ENCODE data around the gene FETUB. TPM values are rescaled to one million over a fixed set of nuclear protein-coding genes. Genes with fewer than 3 reads are reported as not detected.

Gene FETUB
- polyA plus RNA-seq, 3 donors = not detected

GRCh38 chr3:186665625-186666188 lies 25.5 kb downstream of the FETUB start, which contains the start of gene HRG:
HRG (plus strand) TSS chr3:186666014; CDS start chr3:186666032, 18 bp downstream.
- Histone ChIP-seq H3K36me3 (replicated peaks in 1 of 2; ENCODE audit: control insufficient read depth in 1 of 2, insufficient read depth in 2 of 2, low read length in 2 of 2) (no peaks in the 10 kb centered on the region), H3K27ac (ENCODE audit: low read depth in 1 of 2, low read length in 2 of 2) (no peak within 1 kb of the TSS), H3K4me3 (replicated peaks in 1 of 3; ENCODE audit: low read depth in 2 of 3, low read length in 3 of 3) (no peak within 1 kb of the TSS), H3K4me1 (ENCODE audit: control insufficient read depth in 1 of 2, insufficient read depth in 2 of 2, low read length in 2 of 2) (no peaks in the 10 kb centered on the region), H2AFZ (ENCODE audit: insufficient read depth, low read depth, low read length, poor library complexity, severe bottlenecking) (no peak within 1 kb of the TSS), H3K9ac (ENCODE audit: insufficient read depth, low read length, poor library complexity, severe bottlenecking) (no peak within 1 kb of the TSS), H3K9me3 (replicated peaks in 1 of 2; ENCODE audit: control insufficient read depth in 1 of 2, insufficient read depth in 1 of 2, low read length in 2 of 2) (no peaks in the 10 kb centered on the region), H3K79me2 (ENCODE audit: insufficient read depth, low read length) (no peaks in the 10 kb centered on the region), H3K4me2 (replicated peaks; ENCODE audit: extremely low read depth, low read length, poor library complexity, severe bottlenecking) (no peak within 1 kb of the TSS), H4K20me1 (ENCODE audit: insufficient read depth, low read length) (no peaks in the 10 kb centered on the region), H3K27me3 (ENCODE audit: control insufficient read depth in 2 of 2, insufficient read depth in 2 of 2, low read length in 2 of 2) (peaks cover 2 to 7% of the 10 kb centered on the region in 2 donors)
- Mint-ChIP-seq H3K4me3 (no peak within 1 kb of the TSS), H3K27ac (no peak within 1 kb of the TSS), H3K36me3 (no peaks in the 10 kb centered on the region), H3K9me3 (no peaks in the 10 kb centered on the region), H3K4me1 (peaks cover 5% of the 10 kb centered on the region), H3K27me3 (ENCODE audit: low read depth in 3 of 3) (peaks cover 11 to 20% (median 19%) of the 10 kb centered on the region in 3 donors)
- intact Hi-C loops (cut with micrococcal nuclease) = no loop called here
- WGBS (ENCODE audit: insufficient coverage) = 99% methylated on average over 8 of the region's 8 CpGs
- no peak for TF ChIP-seq CTCF (IDR thresholded peaks at IDR 0.05)
- DNase-seq = no peak

GRCh38 chr3:186668426-186668825 lies 28.2 kb downstream of the FETUB start:
- Histone ChIP-seq H3K9me3 (replicated peaks in 1 of 2; ENCODE audit: control insufficient read depth in 1 of 2, insufficient read depth in 1 of 2, low read length in 2 of 2) (no peaks in the 10 kb centered on the region), H2AFZ (ENCODE audit: insufficient read depth, low read depth, low read length, poor library complexity, severe bottlenecking) (no peak overlapping the region), H3K4me2 (replicated peaks; ENCODE audit: extremely low read depth, low read length, poor library complexity, severe bottlenecking) (no peak overlapping the region), H3K27me3 (ENCODE audit: control insufficient read depth in 2 of 2, insufficient read depth in 2 of 2, low read length in 2 of 2) (peaks cover 2 to 9% of the 10 kb centered on the region in 2 donors), H3K9ac (ENCODE audit: insufficient read depth, low read length, poor library complexity, severe bottlenecking) (no peak overlapping the region), H4K20me1 (ENCODE audit: insufficient read depth, low read length) (no peaks in the 10 kb centered on the region), H3K4me1 (ENCODE audit: control insufficient read depth in 1 of 2, insufficient read depth in 2 of 2, low read length in 2 of 2) (no peaks in the 10 kb centered on the region), H3K4me3 (replicated peaks in 1 of 3; ENCODE audit: low read depth in 2 of 3, low read length in 3 of 3) (no peak overlapping the region), H3K79me2 (ENCODE audit: insufficient read depth, low read length) (no peaks in the 10 kb centered on the region), H3K36me3 (replicated peaks in 1 of 2; ENCODE audit: control insufficient read depth in 1 of 2, insufficient read depth in 2 of 2, low read length in 2 of 2) (no peaks in the 10 kb centered on the region), H3K27ac (ENCODE audit: low read depth in 1 of 2, low read length in 2 of 2) (no peak overlapping the region)
- intact Hi-C loops (cut with micrococcal nuclease) = no loop called here
- Mint-ChIP-seq H3K9me3 (no peaks in the 10 kb centered on the region), H3K27ac (no peak overlapping the region), H3K4me1 (no peaks in the 10 kb centered on the region), H3K4me3 (no peak overlapping the region), H3K27me3 (ENCODE audit: low read depth in 3 of 3) (peaks cover 8 to 21% (median 17%) of the 10 kb centered on the region in 3 donors), H3K36me3 (no peaks in the 10 kb centered on the region)
- WGBS (ENCODE audit: insufficient coverage) = 83% methylated on average over 1 of the region's 6 CpGs
- DNase-seq = no peak
- TF ChIP-seq CTCF (IDR thresholded peaks at IDR 0.05) = no peak

Data from CD14-positive monocyte (primary cell).